ENCODE results near the gene RIOX2. TPM values are rescaled to one million over a fixed set of nuclear protein-coding genes. Genes with fewer than 3 reads are reported as not detected.

Gene RIOX2
- total and polyA plus RNA-seq, 2 of the 13 experiments (the other 11 are each of a cell fraction or from before 2014, with no cell fraction given) = 19.9 to 43.3 TPM

DNA sequence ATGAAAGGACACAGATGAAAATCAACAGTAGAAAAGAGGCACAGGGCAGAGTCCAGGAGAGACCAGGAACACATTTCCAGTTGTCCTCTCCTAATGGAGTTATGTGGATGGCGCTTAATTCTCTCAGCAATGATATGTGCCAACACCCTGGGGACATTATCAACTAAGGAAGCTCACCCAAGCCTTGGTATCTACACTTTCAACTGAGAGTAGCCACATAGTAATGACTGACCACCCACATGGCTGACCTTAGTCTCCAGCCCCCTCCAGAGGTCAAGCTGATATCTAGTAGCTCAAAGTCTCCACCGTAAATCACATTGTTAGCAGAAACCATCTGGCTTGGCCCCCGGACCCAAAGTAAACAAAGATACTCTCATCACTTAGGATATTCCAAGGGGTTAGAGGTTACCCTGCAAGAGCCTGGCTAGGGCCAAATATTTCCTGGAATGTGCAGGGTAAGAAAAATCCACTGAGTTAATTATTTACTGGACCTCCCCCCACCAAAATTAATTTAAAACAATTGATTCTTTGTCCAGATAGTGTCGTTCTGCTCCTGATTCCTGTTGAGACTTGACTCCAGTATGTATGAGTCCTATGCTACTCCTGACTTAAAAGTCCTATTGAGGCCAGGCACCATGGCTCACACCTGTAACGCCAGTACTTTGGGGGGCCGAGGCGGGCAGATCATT is 38.1 kb upstream of the RIOX2 start (continued):
- TF ChIP-seq SP4 (CRISPR knock-in tag; IDR thresholded peaks at IDR 0.05) (peak; percentile 25; the same call in 1 of the 2 replicates), PHF5A (CRISPR knock-in tag; IDR thresholded peaks at IDR 0.05; ENCODE audit: low read depth, unreplicated experiment) (no peak), HES4 (CRISPR knock-in tag; IDR thresholded peaks at IDR 0.05; ENCODE audit: borderline replicate concordance) (no peak), SAP130 (CRISPR knock-in tag; IDR thresholded peaks at IDR 0.05; ENCODE audit: low read depth) (peak; percentile 59), ZNF660 (CRISPR knock-in tag; IDR thresholded peaks at IDR 0.05; ENCODE audit: borderline replicate concordance, low read depth) (no peak)
- TF ChIP-seq, protein P1, sequence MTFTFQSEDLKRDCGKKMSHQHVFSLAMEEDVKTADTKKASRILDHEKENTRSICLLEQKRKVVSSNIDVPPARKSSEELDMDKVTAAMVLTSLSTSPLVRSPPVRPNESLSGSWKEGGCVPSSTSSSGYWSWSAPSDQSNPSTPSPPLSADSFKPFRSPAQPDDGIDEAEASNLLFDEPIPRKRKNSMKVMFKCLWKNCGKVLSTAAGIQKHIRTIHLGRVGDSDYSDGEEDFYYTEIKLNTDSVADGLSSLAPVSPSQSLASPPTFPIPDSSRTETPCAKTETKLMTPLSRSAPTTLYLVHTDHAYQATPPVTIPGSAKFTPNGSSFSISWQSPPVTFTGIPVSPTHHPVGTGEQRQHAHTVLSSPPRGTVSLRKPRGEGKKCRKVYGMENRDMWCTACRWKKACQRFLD (CRISPR knock-in tag; IDR thresholded peaks at IDR 0.05; ENCODE audit: borderline replicate concordance) = no peak

GRCh38 chr3:98008855-98009254 is 36.6 kb upstream of the RIOX2 start:
- Histone ChIP-seq H3K27ac (ENCODE audit: extremely low read length, insufficient read depth, low read length) (no peak overlapping the region), H3K9ac (ENCODE audit: insufficient read depth, low read depth, low read length) (no peak overlapping the region), H3K79me2 (ENCODE audit: insufficient read depth, low read length) (no peaks in the 10 kb centered on the region), H3K27me3 (ENCODE audit: control insufficient read depth in 1 of 2, insufficient read depth in 2 of 2, low read length in 2 of 2) (no peaks in the 10 kb centered on the region), H3K4me2 (ENCODE audit: low read depth, low read length) (no peak overlapping the region), H4K20me1 (ENCODE audit: insufficient read depth, low read length) (no peaks in the 10 kb centered on the region), H3K4me1 (ENCODE audit: insufficient read depth, low read length) (peaks cover 62% of the 10 kb centered on the region), H2AFZ (ENCODE audit: low read length) (no peak overlapping the region), H3K9me3 (ENCODE audit: low read length) (no peaks in the 10 kb centered on the region), H3K36me3 (replicated peaks in 1 of 2; ENCODE audit: control insufficient read depth in 1 of 2, insufficient read depth in 2 of 2, low read length in 2 of 2) (no peaks in the 10 kb centered on the region), H3K4me3 (replicated peaks in 1 of 3; ENCODE audit: insufficient read depth in 1 of 3, low read depth in 2 of 3, low read length in 3 of 3) (no peak overlapping the region)
- ATAC-seq (no peak), DNase-seq (ENCODE audit: low spot score) (no peak), FAIRE-seq (no peak)
- 94% methylated on average over 2 of the region's 2 CpGs for WGBS (ENCODE audit: low lambda C conversion rate)
- intact Hi-C loops (cut with micrococcal nuclease; ENCODE audit: unreplicated experiment) (no loop called here), in situ Hi-C loops (cut with HindIII; ENCODE audit: extremely low pct_ligation_motif_present, low pct_unique_long_range_greater_than_20kb) (no loop called here)
- ChIA-PET CTCF (ENCODE audit: low intra/inter-chr PET ratio, low total read pairs) (no interaction called here), POLR2A (interaction anchor here (0.8 kb wide), 1 partner anchor 16 kb away, joined by 3 read pairs; no protein-coding TSS in a partner anchor)
- no TSS peak for BruUV-seq (replicated peaks)
- TF ChIP-seq NR0B2 (CRISPR knock-in tag; IDR thresholded peaks at IDR 0.05) (no peak), HMG20B (CRISPR knock-in tag; conservative IDR thresholded peaks at IDR 0.05) (no peak), SNAPC5 (CRISPR knock-in tag; IDR thresholded peaks at IDR 0.05; ENCODE audit: borderline replicate concordance) (no peak)
- TF ChIP-seq, protein P2, sequence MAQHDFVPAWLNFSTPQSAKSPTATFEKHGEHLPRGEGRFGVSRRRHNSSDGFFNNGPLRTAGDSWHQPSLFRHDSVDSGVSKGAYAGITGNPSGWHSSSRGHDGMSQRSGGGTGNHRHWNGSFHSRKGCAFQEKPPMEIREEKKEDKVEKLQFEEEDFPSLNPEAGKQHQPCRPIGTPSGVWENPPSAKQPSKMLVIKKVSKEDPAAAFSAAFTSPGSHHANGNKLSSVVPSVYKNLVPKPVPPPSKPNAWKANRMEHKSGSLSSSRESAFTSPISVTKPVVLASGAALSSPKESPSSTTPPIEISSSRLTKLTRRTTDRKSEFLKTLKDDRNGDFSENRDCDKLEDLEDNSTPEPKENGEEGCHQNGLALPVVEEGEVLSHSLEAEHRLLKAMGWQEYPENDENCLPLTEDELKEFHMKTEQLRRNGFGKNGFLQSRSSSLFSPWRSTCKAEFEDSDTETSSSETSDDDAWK (CRISPR knock-in tag; IDR thresholded peaks at IDR 0.05) = no peak
- TF ChIP-seq, protein P3, sequence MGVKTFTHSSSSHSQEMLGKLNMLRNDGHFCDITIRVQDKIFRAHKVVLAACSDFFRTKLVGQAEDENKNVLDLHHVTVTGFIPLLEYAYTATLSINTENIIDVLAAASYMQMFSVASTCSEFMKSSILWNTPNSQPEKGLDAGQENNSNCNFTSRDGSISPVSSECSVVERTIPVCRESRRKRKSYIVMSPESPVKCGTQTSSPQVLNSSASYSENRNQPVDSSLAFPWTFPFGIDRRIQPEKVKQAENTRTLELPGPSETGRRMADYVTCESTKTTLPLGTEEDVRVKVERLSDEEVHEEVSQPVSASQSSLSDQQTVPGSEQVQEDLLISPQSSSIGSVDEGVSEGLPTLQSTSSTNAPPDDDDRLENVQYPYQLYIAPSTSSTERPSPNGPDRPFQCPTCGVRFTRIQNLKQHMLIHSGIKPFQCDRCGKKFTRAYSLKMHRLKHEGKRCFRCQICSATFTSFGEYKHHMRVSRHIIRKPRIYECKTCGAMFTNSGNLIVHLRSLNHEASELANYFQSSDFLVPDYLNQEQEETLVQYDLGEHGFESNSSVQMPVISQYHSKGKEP (CRISPR knock-in tag; IDR thresholded peaks at IDR 0.05) = no peak

Data from HepG2 (cell line).